D721Med (cell line): Measurements from ENCODE around the gene ZFP36L1.

Source experiments
- DNase-seq: peaks from one replicate; pipeline ENCODE4 v3.0.0; 2011; ENCODE audit warnings: low spot score; ENCODE audit not compliant: insufficient read length
- FAIRE-seq: peaks from 2 replicates; lab custom pipeline; 2011; peaks lifted over from hg19 to GRCh38; lab: Jason Lieb, UNC
- TF ChIP-seq, protein P1 (sequence below): IDR thresholded peaks from 2 replicates; pipeline ENCODE4 v1.5.1; 2012; ENCODE audit warnings: mild to moderate bottlenecking, control low read depth; ENCODE audit not compliant: insufficient read depth; ENCODE audit errors: missing control alignments

The ZFP36L1 gene

DNA sequence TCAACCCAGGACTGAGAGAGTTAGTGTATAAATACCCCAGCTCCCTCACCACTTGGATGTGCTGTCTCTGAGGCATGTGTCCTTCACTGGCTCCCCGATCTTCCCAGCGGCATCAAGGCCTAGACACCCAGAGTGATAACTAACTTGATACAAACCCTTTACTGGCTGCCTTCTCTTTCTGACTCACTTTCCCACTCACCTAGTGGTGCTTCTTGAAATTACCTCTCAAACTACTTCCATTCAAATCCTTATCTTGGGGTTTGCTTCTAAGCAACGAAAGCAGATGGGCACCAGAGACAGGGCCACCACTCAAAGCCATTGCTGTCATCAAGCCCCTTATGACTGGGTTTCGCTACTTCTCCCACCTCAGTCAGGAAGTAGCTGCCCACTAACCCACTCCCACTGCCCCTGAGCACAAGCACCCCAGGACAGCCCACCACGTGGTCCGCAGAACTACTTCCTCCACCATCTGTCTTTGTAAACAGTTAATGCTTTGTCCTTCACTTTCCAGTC, 17.2 kb downstream of the ZFP36L1 start:
- TF ChIP-seq, protein P1, sequence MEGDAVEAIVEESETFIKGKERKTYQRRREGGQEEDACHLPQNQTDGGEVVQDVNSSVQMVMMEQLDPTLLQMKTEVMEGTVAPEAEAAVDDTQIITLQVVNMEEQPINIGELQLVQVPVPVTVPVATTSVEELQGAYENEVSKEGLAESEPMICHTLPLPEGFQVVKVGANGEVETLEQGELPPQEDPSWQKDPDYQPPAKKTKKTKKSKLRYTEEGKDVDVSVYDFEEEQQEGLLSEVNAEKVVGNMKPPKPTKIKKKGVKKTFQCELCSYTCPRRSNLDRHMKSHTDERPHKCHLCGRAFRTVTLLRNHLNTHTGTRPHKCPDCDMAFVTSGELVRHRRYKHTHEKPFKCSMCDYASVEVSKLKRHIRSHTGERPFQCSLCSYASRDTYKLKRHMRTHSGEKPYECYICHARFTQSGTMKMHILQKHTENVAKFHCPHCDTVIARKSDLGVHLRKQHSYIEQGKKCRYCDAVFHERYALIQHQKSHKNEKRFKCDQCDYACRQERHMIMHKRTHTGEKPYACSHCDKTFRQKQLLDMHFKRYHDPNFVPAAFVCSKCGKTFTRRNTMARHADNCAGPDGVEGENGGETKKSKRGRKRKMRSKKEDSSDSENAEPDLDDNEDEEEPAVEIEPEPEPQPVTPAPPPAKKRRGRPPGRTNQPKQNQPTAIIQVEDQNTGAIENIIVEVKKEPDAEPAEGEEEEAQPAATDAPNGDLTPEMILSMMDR = no peak
- FAIRE-seq = no peak
- DNase-seq = no peak

DNA sequence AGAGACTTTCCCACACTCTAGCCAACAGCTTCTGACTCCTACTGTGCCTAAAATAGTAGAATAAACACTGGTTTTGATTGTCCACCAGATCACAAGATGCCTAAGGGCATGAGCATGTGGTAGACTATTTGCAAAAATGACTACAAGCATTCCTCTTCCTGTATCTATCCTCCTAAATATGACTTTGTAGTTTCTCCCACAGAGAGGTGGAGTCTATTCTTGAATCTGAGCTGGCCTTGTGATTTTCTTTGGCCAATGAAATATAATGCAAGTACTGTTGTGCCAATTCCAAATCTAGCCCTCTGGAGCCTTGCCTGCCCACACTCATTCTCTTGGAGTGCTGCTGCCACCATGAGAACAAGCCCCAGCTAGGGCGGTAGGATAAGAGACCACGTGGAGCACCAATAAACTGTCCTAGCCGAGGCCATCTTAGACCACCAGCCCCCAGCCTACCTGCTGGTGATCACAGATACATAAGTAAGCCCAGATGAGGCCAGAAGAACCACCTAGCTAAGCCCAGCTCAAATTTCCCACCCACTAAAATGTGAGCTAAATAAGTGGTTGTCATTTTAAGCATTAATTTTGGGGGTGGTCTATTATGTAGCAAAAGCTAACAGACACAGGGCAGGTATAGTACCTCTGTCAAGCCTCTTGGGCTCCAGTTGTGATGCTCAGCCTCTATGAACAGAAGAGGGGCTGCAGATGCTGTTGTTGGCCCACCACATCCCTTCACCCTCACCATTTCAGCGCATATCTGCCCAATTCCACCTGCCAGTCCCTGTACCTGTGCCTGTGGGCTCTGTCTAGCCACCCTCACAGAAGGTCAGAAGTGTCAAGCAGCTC, 17.9 kb downstream of the ZFP36L1 start:
- DNase-seq = no peak
- FAIRE-seq = no peak
- TF ChIP-seq, protein P1 = no peak

DNA sequence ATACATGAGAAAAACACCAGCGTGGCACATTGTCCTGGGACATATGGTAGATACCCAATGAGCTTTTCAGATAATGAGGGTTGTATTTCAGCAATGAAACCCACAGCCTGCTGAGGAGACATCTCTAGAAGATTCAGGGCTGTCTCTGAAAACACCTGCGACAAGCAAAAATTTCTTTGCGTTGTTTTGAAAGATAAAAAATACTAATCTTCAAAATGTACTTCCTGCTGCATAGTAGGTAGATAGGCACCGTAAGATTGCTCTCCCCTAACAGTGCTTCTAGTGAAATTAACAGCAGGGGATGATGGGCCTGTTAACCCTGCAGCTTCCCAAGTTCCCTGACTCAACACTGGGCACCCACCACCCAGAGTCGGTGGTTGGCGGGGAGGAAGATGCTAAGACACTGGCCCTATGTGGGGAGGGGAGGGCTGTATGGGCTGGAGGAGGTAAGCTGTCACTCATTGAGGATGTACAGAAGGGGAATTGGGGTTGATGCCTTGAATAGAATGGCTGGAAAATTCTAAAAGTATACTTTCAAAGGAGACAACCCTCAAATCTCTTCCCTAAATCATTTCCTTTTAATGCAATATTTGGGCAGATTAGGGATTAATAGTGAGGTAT, 20.0 kb downstream of the ZFP36L1 start:
- FAIRE-seq (no peak), DNase-seq (no peak)
- TF ChIP-seq, protein P1 = no peak

DNA sequence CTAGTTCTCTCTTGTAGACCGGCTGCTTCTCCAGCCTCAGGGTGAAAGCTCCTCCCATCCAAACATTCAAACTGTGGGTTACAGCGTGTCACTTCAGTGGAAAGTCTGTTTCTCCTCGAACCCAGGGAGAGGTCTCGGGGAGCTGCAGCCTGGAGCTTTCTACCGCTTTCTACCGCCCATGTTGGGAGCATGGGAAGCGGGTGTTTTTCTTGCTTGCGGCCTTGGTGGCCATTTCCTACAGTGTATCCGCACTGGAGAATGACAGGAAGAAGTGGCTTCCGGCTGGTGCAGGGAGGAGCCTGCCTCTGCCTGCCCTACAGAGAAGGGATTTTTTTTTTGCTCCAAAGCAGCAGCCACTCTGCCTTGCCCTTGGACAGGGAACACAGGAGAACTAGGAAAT, 21.2 kb downstream of the ZFP36L1 start:
- DNase-seq (no peak), FAIRE-seq (no peak)
- TF ChIP-seq, protein P1 = no peak

GRCh38 chr14:68770553-68771286, 22.1 kb downstream of the ZFP36L1 start:
- TF ChIP-seq, protein P1 = no peak
- FAIRE-seq (no peak), DNase-seq (no peak)

DNA sequence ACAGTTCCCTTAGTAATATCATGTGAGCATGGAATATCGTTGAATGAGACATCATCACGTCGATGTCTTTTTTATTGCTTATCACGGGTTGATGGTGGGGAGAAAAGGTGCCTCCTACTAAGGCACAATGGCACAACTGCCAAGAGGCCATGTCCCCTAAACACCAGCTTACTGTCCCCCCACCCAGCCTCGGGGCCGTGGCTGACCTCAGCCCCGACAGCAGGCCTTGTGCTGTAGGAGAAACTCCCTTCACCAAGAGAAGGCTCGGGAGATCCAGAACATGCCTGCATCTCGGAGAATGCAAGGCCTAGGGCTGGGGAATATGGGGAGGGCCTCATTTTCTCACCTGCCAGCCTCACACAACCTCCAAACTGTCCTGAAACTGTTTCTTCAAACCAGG, 22.8 kb downstream of the ZFP36L1 start:
- no peak for DNase-seq
- FAIRE-seq = no peak
- TF ChIP-seq, protein P1 = no peak
